ENCODE results near the gene CEP83.

CEP83 gene

DNA sequence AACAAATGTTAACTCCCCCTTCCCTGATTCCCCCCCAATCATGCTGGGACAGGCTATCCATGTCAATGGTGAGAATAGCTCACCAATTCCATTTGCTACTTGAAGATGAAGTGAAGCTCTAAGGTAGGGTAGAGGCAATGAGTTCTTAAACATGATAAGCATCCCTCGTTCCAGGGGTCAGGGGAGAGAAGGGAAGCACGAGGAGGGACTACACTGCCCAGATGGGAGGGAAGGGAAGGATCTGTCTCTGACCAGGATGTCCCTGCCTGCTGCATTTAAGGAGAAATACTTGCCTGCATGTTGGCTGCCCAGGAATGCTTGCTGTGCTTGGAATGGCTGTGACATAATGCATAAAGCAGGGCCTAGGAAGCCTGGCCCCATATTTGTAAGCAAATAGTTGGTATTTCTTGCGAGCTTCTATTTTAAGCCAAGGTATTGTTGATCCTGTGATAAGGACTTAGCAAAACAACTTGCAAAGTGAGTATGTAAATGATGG is 155.1 kb downstream of the CEP83 start:
- Histone ChIP-seq H3K4me3 (replicated peaks; ENCODE audit: insufficient read depth, low read length) (no peak overlapping the region), H3K27ac (replicated peaks) (no peak overlapping the region), H3K27me3 (ENCODE audit: insufficient read depth, poor library complexity, severe bottlenecking) (no peaks in the 10 kb centered on the region)
- DNase-seq (ENCODE audit: low read depth in 1 of 2, low spot score in 1 of 2): no peak
- TF ChIP-seq, protein P1, sequence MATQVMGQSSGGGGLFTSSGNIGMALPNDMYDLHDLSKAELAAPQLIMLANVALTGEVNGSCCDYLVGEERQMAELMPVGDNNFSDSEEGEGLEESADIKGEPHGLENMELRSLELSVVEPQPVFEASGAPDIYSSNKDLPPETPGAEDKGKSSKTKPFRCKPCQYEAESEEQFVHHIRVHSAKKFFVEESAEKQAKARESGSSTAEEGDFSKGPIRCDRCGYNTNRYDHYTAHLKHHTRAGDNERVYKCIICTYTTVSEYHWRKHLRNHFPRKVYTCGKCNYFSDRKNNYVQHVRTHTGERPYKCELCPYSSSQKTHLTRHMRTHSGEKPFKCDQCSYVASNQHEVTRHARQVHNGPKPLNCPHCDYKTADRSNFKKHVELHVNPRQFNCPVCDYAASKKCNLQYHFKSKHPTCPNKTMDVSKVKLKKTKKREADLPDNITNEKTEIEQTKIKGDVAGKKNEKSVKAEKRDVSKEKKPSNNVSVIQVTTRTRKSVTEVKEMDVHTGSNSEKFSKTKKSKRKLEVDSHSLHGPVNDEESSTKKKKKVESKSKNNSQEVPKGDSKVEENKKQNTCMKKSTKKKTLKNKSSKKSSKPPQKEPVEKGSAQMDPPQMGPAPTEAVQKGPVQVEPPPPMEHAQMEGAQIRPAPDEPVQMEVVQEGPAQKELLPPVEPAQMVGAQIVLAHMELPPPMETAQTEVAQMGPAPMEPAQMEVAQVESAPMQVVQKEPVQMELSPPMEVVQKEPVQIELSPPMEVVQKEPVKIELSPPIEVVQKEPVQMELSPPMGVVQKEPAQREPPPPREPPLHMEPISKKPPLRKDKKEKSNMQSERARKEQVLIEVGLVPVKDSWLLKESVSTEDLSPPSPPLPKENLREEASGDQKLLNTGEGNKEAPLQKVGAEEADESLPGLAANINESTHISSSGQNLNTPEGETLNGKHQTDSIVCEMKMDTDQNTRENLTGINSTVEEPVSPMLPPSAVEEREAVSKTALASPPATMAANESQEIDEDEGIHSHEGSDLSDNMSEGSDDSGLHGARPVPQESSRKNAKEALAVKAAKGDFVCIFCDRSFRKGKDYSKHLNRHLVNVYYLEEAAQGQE (IDR thresholded peaks at IDR 0.05; ENCODE audit: insufficient replicate concordance, low read depth): no peak
- TF ChIP-seq POLR2AphosphoS5 (IDR thresholded peaks at IDR 0.05; ENCODE audit: low read depth): no peak
- no peak for TF ChIP-seq GABPA (IDR thresholded peaks at IDR 0.05; ENCODE audit: low read depth)
- no peak for TF ChIP-seq SPI1 (IDR thresholded peaks at IDR 0.05; ENCODE audit: borderline replicate concordance, low read depth)
- TF ChIP-seq, protein P2, sequence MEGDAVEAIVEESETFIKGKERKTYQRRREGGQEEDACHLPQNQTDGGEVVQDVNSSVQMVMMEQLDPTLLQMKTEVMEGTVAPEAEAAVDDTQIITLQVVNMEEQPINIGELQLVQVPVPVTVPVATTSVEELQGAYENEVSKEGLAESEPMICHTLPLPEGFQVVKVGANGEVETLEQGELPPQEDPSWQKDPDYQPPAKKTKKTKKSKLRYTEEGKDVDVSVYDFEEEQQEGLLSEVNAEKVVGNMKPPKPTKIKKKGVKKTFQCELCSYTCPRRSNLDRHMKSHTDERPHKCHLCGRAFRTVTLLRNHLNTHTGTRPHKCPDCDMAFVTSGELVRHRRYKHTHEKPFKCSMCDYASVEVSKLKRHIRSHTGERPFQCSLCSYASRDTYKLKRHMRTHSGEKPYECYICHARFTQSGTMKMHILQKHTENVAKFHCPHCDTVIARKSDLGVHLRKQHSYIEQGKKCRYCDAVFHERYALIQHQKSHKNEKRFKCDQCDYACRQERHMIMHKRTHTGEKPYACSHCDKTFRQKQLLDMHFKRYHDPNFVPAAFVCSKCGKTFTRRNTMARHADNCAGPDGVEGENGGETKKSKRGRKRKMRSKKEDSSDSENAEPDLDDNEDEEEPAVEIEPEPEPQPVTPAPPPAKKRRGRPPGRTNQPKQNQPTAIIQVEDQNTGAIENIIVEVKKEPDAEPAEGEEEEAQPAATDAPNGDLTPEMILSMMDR (IDR thresholded peaks at IDR 0.05; ENCODE audit: insufficient read depth, low read length): no peak

DNA sequence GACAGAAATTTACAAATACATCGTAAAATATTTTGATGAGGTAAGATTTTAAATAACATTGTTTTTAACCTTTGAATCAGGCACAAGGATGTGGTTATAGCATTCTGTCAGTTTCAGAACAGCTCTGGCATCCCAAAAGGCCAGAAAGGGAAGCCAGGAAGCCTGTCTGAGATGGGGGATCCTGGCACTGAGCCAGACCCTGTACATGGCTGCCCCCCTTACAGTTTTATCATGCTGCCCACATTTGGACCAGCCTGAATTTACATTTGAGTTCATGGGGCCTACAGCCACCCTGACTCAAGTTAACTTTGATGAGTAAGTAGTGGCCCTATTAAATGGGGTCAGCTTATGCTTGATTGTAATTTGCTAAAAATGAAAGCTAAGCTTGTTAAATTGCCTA is 155.7 kb downstream of the CEP83 start:
- no peak for TF ChIP-seq POLR2AphosphoS5 (IDR thresholded peaks at IDR 0.05; ENCODE audit: low read depth)
- no peak for TF ChIP-seq GABPA (IDR thresholded peaks at IDR 0.05; ENCODE audit: low read depth)
- no peak for TF ChIP-seq SPI1 (IDR thresholded peaks at IDR 0.05; ENCODE audit: borderline replicate concordance, low read depth)
- TF ChIP-seq, protein P1 (IDR thresholded peaks at IDR 0.05; ENCODE audit: insufficient replicate concordance, low read depth): no peak
- TF ChIP-seq, protein P2 (IDR thresholded peaks at IDR 0.05; ENCODE audit: insufficient read depth, low read length): no peak
- Histone ChIP-seq H3K4me3 (replicated peaks; ENCODE audit: insufficient read depth, low read length) (no peak overlapping the region), H3K27ac (replicated peaks) (no peak overlapping the region), H3K27me3 (ENCODE audit: insufficient read depth, poor library complexity, severe bottlenecking) (no peaks in the 10 kb centered on the region)
- DNase-seq (ENCODE audit: low read depth in 1 of 2, low spot score in 1 of 2): no peak

DNA sequence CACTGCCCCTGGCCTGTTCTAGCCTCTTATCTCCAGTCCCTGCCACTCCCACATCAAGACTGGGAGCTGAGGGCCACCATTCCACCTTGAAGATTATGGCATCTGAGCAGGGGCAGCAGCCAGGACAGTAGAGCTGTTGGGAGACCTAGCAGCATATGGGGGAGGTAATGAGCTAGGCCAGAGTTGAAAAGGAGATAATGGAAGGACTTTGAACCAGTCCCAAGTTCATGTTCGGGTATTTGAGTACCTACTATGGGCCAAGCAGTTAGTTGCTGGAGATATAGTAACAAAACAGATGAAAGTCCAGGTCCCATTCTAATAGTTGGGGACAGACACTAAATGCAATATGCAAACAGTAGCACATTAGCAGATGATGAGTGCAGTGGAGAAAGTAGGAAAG is 159.8 kb downstream of the CEP83 start:
- no peak overlapping the region for H3K4me3 ChIP-seq (replicated peaks; ENCODE audit: insufficient read depth, low read length)
- no peak overlapping the region for H3K27ac ChIP-seq (replicated peaks)
- DNase-seq (ENCODE audit: low read depth in 1 of 2, low spot score in 1 of 2): no peak
- TF ChIP-seq, protein P1 (IDR thresholded peaks at IDR 0.05; ENCODE audit: insufficient replicate concordance, low read depth): no peak
- TF ChIP-seq GABPA (IDR thresholded peaks at IDR 0.05; ENCODE audit: low read depth) (no peak), SPI1 (IDR thresholded peaks at IDR 0.05; ENCODE audit: borderline replicate concordance, low read depth) (no peak), POLR2AphosphoS5 (IDR thresholded peaks at IDR 0.05; ENCODE audit: low read depth) (no peak)
- TF ChIP-seq, protein P2 (IDR thresholded peaks at IDR 0.05; ENCODE audit: insufficient read depth, low read length): no peak
- no peaks in the 10 kb centered on the region for H3K27me3 ChIP-seq (ENCODE audit: insufficient read depth, poor library complexity, severe bottlenecking)
